Trophoblast cell (in vitro differentiated cells and primary cell): ENCODE measurements around the gene DYNC1I2. TPM values are rescaled to one million over a fixed set of nuclear protein-coding genes. Genes with fewer than 3 reads are reported as not detected.
A peak's percentile ranks its signal among the peaks of the same experiment; 100 is the strongest.

ENCODE experiments used
- DNase-seq, 2 donors: peaks; one replicate each; pipeline ENCODE4 v3.0.0-alpha.2; 2016
- H2AFZ ChIP-seq: 2 replicates; pipeline ENCODE4 v1.6.1; 2013; ENCODE audit warnings: low read length, moderate library complexity, mild to moderate bottlenecking; ENCODE audit not compliant: insufficient read depth, poor library complexity
- H2AK5ac ChIP-seq: 2 replicates; pipeline ENCODE4 v1.6.1; 2013; ENCODE audit warnings: mild to moderate bottlenecking, low read length
- H2BK120ac ChIP-seq: 2 replicates; pipeline ENCODE4 v1.6.1; 2013; ENCODE audit warnings: low read length, mild to moderate bottlenecking, moderate library complexity; ENCODE audit not compliant: insufficient read depth, poor library complexity
- H2BK12ac ChIP-seq: 2 replicates; pipeline ENCODE4 v1.6.1; 2013; ENCODE audit warnings: mild to moderate bottlenecking, low read length, moderate library complexity
- H2BK5ac ChIP-seq: 2 replicates; pipeline ENCODE4 v1.6.1; 2013; ENCODE audit warnings: low read length, low read depth, moderate library complexity, mild to moderate bottlenecking; ENCODE audit not compliant: poor library complexity
- H3K14ac ChIP-seq: 2 replicates; pipeline ENCODE4 v1.6.1; 2013; ENCODE audit warnings: mild to moderate bottlenecking, low read length
- H3K18ac ChIP-seq: 2 replicates; pipeline ENCODE4 v1.6.1; 2013; ENCODE audit warnings: mild to moderate bottlenecking, low read length
- H3K23ac ChIP-seq: 2 replicates; pipeline ENCODE4 v1.6.1; 2013; ENCODE audit warnings: low read length
- H3K27ac ChIP-seq: 2 replicates; pipeline ENCODE4 v1.5.1; 2013; ENCODE audit warnings: low read depth, mild to moderate bottlenecking, inconsistent platforms, low read length, moderate library complexity
- H3K27me3 ChIP-seq: 2 replicates; pipeline ENCODE4 v1.6.1; 2013; ENCODE audit warnings: inconsistent platforms, mild to moderate bottlenecking, low read length, moderate library complexity; ENCODE audit not compliant: insufficient read depth
- H3K36me3 ChIP-seq, 2 experiments: 1 replicate in 1 of 2; 2 replicates in 1 of 2; pipeline ENCODE4 v1.6.1; 2013; ENCODE audit warnings: low read length in 2 of 2, mild to moderate bottlenecking in 2 of 2, moderate library complexity in 1 of 2; ENCODE audit not compliant: insufficient read depth in 2 of 2, control insufficient read depth in 1 of 2
- H3K4ac ChIP-seq: 2 replicates; pipeline ENCODE4 v1.6.1; 2013; ENCODE audit warnings: low read depth, mild to moderate bottlenecking, low read length, moderate library complexity
- H3K4me1 ChIP-seq, 2 experiments: 1 replicate in 1 of 2; 2 replicates in 1 of 2; pipeline ENCODE4 v1.6.1; 2013; ENCODE audit warnings: low read length in 2 of 2, mild to moderate bottlenecking in 2 of 2, moderate library complexity in 1 of 2; ENCODE audit not compliant: insufficient read depth in 2 of 2, control insufficient read depth in 1 of 2
- H3K4me2 ChIP-seq: 2 replicates; pipeline ENCODE4 v1.6.1; 2013; ENCODE audit warnings: inconsistent platforms, mild to moderate bottlenecking, low read length, moderate library complexity
- H3K4me3 ChIP-seq: 2 replicates; pipeline ENCODE4 v1.5.1; 2013; ENCODE audit warnings: mild to moderate bottlenecking, low read depth, low read length, inconsistent platforms
- H3K79me1 ChIP-seq: one replicate; pipeline ENCODE4 v1.6.1; 2013; ENCODE audit warnings: low read length
- H3K79me2 ChIP-seq: 2 replicates; pipeline ENCODE4 v1.6.1; 2013; ENCODE audit warnings: low read length, mild to moderate bottlenecking; ENCODE audit not compliant: control insufficient read depth, insufficient read depth, poor library complexity
- H3K9ac ChIP-seq: 2 replicates; pipeline ENCODE4 v1.6.1; 2013; ENCODE audit warnings: mild to moderate bottlenecking, low read length
- H3K9me3 ChIP-seq: 2 replicates; pipeline ENCODE4 v1.6.1; 2013; ENCODE audit warnings: low read depth, mild to moderate bottlenecking, control low read depth, inconsistent platforms, low read length; ENCODE audit not compliant: insufficient read depth
- H4K12ac ChIP-seq: 2 replicates; pipeline ENCODE4 v1.6.1; 2013; ENCODE audit warnings: low read depth, mild to moderate bottlenecking, low read length, moderate library complexity
- H4K8ac ChIP-seq: 2 replicates; pipeline ENCODE4 v1.6.1; 2013; ENCODE audit warnings: low read depth, mild to moderate bottlenecking, low read length, moderate library complexity
- H4K91ac ChIP-seq: one replicate; pipeline ENCODE4 v1.6.1; 2013; ENCODE audit warnings: low read depth, mild to moderate bottlenecking, low read length, moderate library complexity
- WGBS: extraction: QIAGEN DNeasy Blood & Tissue Kit; methylation state at CpG from one replicate; pipeline ENCODE4 v1.1.7; 2013; ENCODE audit warnings: missing lambda C conversion rate; ENCODE audit not compliant: insufficient read length, insufficient coverage; ENCODE audit errors: extremely low coverage; 5-methylcytosine and 5-hydroxymethylcytosine counted together
- polyA plus RNA-seq: library from polyadenylated mRNA; stranded (reverse); fragments of 200-250 nt; gene quantifications from 2 replicates; pipeline ENCODE4 v1.2.3, GENCODE V29; 2013

DYNC1I2 gene
- 134 and 148 TPM in 2 replicates for polyA plus RNA-seq

DNA sequence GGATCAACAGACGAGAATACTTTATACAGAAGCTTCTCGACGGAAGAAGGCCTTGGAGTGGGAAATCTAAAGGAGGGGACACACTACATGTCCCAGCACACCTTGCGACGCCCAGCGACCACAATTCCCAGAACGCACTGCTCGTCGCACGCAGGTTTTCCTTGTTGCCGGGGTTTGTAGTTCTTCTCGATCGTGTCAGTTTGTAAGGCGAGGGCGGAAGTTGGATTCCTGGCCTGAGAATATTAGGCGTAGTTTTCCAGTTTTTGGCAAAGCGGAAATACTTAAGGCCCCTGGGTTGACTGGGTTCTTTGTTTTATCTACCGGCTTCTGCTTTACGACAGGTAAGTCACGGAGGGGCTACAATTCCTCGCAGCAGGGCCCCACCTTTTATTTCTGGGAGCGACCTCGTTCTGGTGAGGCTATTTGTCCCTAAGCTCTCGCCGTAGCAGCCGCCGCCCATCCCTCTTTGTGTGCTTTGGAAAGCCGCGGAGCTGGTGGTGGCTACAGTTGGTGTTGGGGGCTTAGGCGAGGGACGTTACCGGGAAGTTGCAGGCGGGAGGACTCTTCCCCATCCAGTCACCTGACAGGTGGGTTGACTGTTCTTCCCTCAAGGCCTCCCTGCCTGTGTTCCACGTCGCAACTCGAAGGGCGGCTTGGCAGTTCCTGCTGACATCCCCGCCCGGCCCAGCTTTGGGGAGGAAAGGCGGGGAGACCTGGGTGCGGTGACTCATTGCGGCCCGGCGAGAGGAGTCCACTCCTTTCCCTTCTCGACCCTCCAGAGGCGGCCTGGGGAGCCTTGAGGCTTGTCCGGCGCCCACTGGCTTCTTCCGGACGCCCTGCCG is at the start of gene DYNC1I2:
Gene DYNC1I2 (plus strand): TSS at position 183 of the 842 bp plus-strand sequence. CDS start 2,687 bp downstream, outside the sequence.
- peak within 1 kb of the TSS; percentile 71 for H2BK5ac ChIP-seq
- peak within 1 kb of the TSS; percentile 75 for H3K4me3 ChIP-seq
- peak within 1 kb of the TSS; percentile 53 for H3K18ac ChIP-seq
- H2BK120ac ChIP-seq, result peak within 1 kb of the TSS; percentile 70
- peak within 1 kb of the TSS; percentile 41 for H3K4ac ChIP-seq
- peaks cover 3% of the 10 kb centered on the region in 2 experiments for H3K36me3 ChIP-seq
- peaks cover 10% of the 10 kb centered on the region for H3K79me2 ChIP-seq
- DNase-seq, result peak; percentile 83 to 90
- H4K91ac ChIP-seq, result peak within 1 kb of the TSS; percentile 92
- peak within 1 kb of the TSS; percentile 70 for H3K4me2 ChIP-seq
- WGBS, result no CpG with 5 or more reads among the region's 51 CpGs
- H2AFZ ChIP-seq, result peak within 1 kb of the TSS; percentile 72
- H4K8ac ChIP-seq, result peak within 1 kb of the TSS; percentile 91
- no peaks in the 10 kb centered on the region for H3K27me3 ChIP-seq
- no peaks in the 10 kb centered on the region for H3K4me1 ChIP-seq
- peak within 1 kb of the TSS; percentile 43 for H4K12ac ChIP-seq
- peak within 1 kb of the TSS; percentile 88 for H3K14ac ChIP-seq
- no peaks in the 10 kb centered on the region for H3K9me3 ChIP-seq
- H3K23ac ChIP-seq, result no peak within 1 kb of the TSS
- H3K27ac ChIP-seq, result peak within 1 kb of the TSS; percentile 73
- no peak within 1 kb of the TSS for H2BK12ac ChIP-seq
- H3K79me1 ChIP-seq, result peaks cover 8% of the 10 kb centered on the region
- H2AK5ac ChIP-seq, result peak within 1 kb of the TSS; percentile 20
- H3K9ac ChIP-seq, result peak within 1 kb of the TSS; percentile 69

DNA sequence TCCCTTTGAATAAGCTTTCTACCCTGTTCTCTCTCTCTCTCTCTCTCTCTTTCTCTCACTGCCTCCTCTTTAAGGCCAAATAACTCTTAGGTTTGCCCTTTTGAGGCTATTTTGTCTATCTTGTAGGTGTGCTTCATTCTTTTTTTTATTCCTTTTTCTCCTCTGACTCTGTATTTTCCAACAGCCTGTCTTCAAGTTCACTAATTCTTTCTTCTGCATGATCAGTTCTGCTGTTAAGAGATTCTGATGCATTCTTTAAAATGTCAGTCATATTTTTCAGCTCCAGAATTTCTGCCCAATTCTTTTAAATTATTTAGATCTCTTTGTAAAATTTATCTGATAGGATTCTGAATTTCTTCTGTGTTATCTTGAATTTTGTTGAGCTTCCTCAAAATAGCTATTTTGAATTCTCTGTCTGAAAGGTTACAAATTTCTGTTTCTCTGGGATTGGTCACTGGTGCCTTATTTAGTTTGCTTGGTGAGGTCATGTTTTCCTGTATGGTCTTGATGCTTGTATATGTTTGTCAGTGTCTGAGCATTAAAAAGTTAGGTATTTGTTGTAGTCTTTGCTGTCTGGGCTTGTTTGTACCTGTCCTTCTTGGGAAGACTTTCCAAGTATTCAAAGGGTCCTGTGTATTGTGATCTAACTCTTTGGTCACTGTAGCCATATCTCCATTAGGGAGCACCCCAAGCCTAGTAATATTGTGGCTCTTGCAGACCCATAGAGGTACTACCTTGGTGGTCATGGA is 35.4 kb upstream of the DYNC1I2 start:
- H3K36me3 ChIP-seq, result no peaks in the 10 kb centered on the region
- DNase-seq, result no peak
- H3K18ac ChIP-seq, result no peak overlapping the region
- no peak overlapping the region for H3K4me2 ChIP-seq
- H3K9me3 ChIP-seq, result peaks cover 4% of the 10 kb centered on the region
- no peak overlapping the region for H2AFZ ChIP-seq
- no peak overlapping the region for H4K8ac ChIP-seq
- H3K79me1 ChIP-seq, result no peaks in the 10 kb centered on the region
- H3K4me1 ChIP-seq, result no peaks in the 10 kb centered on the region
- no peak overlapping the region for H2BK120ac ChIP-seq
- H2AK5ac ChIP-seq, result no peak overlapping the region
- no peak overlapping the region for H3K4me3 ChIP-seq
- no peak overlapping the region for H4K91ac ChIP-seq
- H3K9ac ChIP-seq, result no peak overlapping the region
- no peaks in the 10 kb centered on the region for H3K27me3 ChIP-seq
- no peaks in the 10 kb centered on the region for H3K79me2 ChIP-seq
- no peak overlapping the region for H3K14ac ChIP-seq
- H3K23ac ChIP-seq, result no peak overlapping the region
- no peak overlapping the region for H2BK5ac ChIP-seq
- no peak overlapping the region for H3K4ac ChIP-seq
- no peak overlapping the region for H2BK12ac ChIP-seq
- no peak overlapping the region for H3K27ac ChIP-seq
- H4K12ac ChIP-seq, result no peak overlapping the region

GRCh38 chr2:171652416-171652785 is 34.9 kb upstream of the DYNC1I2 start:
- Histone ChIP-seq H2BK5ac (no peak overlapping the region), H3K4me2 (no peak overlapping the region)
- no peak for DNase-seq

DNA sequence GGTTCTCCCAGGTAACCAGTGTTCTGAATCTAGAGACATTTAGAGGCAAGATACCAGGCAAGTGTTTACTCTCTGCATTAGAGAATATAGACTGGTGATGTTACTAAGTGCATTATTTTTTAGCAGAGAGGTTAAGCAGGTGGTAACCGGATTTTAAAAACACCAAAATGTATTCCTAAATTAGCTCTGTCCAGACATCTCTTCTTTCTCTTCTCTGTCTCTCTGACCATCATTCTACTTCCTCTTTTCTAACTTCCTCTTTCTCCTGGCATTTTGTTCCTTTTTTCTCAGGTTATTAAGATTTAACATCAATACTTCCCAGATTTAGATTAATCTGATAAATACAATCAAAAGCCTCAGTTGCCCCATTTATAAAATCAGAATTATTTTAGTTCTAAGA is 31.7 kb upstream of the DYNC1I2 start:
- Histone ChIP-seq H3K27ac (no peak overlapping the region), H2BK12ac (no peak overlapping the region), H3K9ac (no peak overlapping the region), H3K18ac (no peak overlapping the region), H3K9me3 (no peaks in the 10 kb centered on the region), H3K14ac (no peak overlapping the region), H4K91ac (no peak overlapping the region), H3K79me1 (no peaks in the 10 kb centered on the region), H3K4me1 (no peaks in the 10 kb centered on the region), H3K36me3 (no peaks in the 10 kb centered on the region), H4K8ac (no peak overlapping the region), H2BK5ac (no peak overlapping the region), H4K12ac (no peak overlapping the region), H3K79me2 (no peaks in the 10 kb centered on the region), H3K4me2 (no peak overlapping the region), H3K4ac (no peak overlapping the region), H3K27me3 (no peaks in the 10 kb centered on the region), H3K23ac (no peak overlapping the region), H2AFZ (no peak overlapping the region), H3K4me3 (no peak overlapping the region), H2AK5ac (no peak overlapping the region), H2BK120ac (no peak overlapping the region)
- DNase-seq, result no peak
- no CpG with 5 or more reads among the region's 1 CpG for WGBS

More at GRCh38 chr2:171652416-171652785, 34.9 kb upstream of the DYNC1I2 start:
- H3K9me3 ChIP-seq, result no peaks in the 10 kb centered on the region
- no peak overlapping the region for H3K23ac ChIP-seq
- no peak overlapping the region for H4K91ac ChIP-seq
- no peak overlapping the region for H2AK5ac ChIP-seq
- no peaks in the 10 kb centered on the region for H3K36me3 ChIP-seq
- H2BK120ac ChIP-seq, result no peak overlapping the region
- H2AFZ ChIP-seq, result no peak overlapping the region
- H3K79me1 ChIP-seq, result no peaks in the 10 kb centered on the region
- no peak overlapping the region for H4K12ac ChIP-seq
- H3K4ac ChIP-seq, result no peak overlapping the region
- H3K27ac ChIP-seq, result no peak overlapping the region
- H4K8ac ChIP-seq, result no peak overlapping the region
- no peak overlapping the region for H3K14ac ChIP-seq
- H2BK12ac ChIP-seq, result no peak overlapping the region
- H3K4me3 ChIP-seq, result no peak overlapping the region
- H3K79me2 ChIP-seq, result no peaks in the 10 kb centered on the region
- no peak overlapping the region for H3K18ac ChIP-seq
- no peaks in the 10 kb centered on the region for H3K4me1 ChIP-seq
- H3K9ac ChIP-seq, result no peak overlapping the region
- no peaks in the 10 kb centered on the region for H3K27me3 ChIP-seq
